ENCODE results near the gene HAUS1.
A peak's percentile ranks its signal among the peaks of the same experiment; 100 is the strongest.
"Not testable (repeated sequence)": the region's sequence is repeated elsewhere in the genome, so short reads cannot be mapped to it uniquely, and the experiment has no call there.

Gene HAUS1

GRCh38 chr18:46163941-46164499 is 59.8 kb downstream of the HAUS1 start:
- H3K27me3 ChIP-seq (ENCODE audit: control insufficient read depth in 2 of 2, insufficient read depth in 2 of 2, low read length in 2 of 2) = no peaks in the 10 kb centered on the region
- no peaks in the 10 kb centered on the region for H3K9me3 ChIP-seq (ENCODE audit: control insufficient read depth in 2 of 2, low read length in 2 of 2)
- H3K4me1 ChIP-seq (ENCODE audit: control insufficient read depth in 2 of 2, insufficient read depth in 2 of 2, low read length in 2 of 2) = peaks cover 0 to 6% of the 10 kb centered on the region in 2 donors
- no peak overlapping the region for H3K27ac ChIP-seq (ENCODE audit: low read depth in 2 of 2, low read length in 2 of 2)
- H3K9ac ChIP-seq (ENCODE audit: low read depth in 1 of 2, low read length in 2 of 2) = no peak overlapping the region
- H3K4me3 ChIP-seq (ENCODE audit: low read length in 2 of 2) = no peak overlapping the region
- H3K36me3 ChIP-seq (ENCODE audit: control insufficient read depth in 2 of 2, insufficient read depth in 2 of 2, low read length in 2 of 2) = no peaks in the 10 kb centered on the region

GRCh38 chr18:46164502-46164901 is 60.3 kb downstream of the HAUS1 start:
- H3K4me1 ChIP-seq (ENCODE audit: control insufficient read depth in 2 of 2, insufficient read depth in 2 of 2, low read length in 2 of 2); H3K36me3 ChIP-seq (ENCODE audit: control insufficient read depth in 2 of 2, insufficient read depth in 2 of 2, low read length in 2 of 2); H3K27ac ChIP-seq (ENCODE audit: low read depth in 2 of 2, low read length in 2 of 2); H3K4me3 ChIP-seq (ENCODE audit: low read length in 2 of 2); H3K27me3 ChIP-seq (ENCODE audit: control insufficient read depth in 2 of 2, insufficient read depth in 2 of 2, low read length in 2 of 2); H3K9me3 ChIP-seq (ENCODE audit: control insufficient read depth in 2 of 2, low read length in 2 of 2); H3K9ac ChIP-seq (ENCODE audit: low read depth in 1 of 2, low read length in 2 of 2): not testable (repeated sequence)

- Histone ChIP-seq H3K9me3 (ENCODE audit: control insufficient read depth in 2 of 2, low read length in 2 of 2) (no peaks in the 10 kb centered on the region), H3K4me1 (ENCODE audit: control insufficient read depth in 2 of 2, insufficient read depth in 2 of 2, low read length in 2 of 2) (peaks cover 0 to 6% of the 10 kb centered on the region in 2 donors), H3K36me3 (ENCODE audit: control insufficient read depth in 2 of 2, insufficient read depth in 2 of 2, low read length in 2 of 2) (no peaks in the 10 kb centered on the region), H3K27me3 (ENCODE audit: control insufficient read depth in 2 of 2, insufficient read depth in 2 of 2, low read length in 2 of 2) (no peaks in the 10 kb centered on the region), H3K27ac (ENCODE audit: low read depth in 2 of 2, low read length in 2 of 2) (no peak overlapping the region), H3K4me3 (ENCODE audit: low read length in 2 of 2) (no peak overlapping the region), H3K9ac (ENCODE audit: low read depth in 1 of 2, low read length in 2 of 2) (no peak overlapping the region)
Measured at GRCh38 chr18:46164920-46165319, 60.7 kb downstream of the HAUS1 start.

DNA sequence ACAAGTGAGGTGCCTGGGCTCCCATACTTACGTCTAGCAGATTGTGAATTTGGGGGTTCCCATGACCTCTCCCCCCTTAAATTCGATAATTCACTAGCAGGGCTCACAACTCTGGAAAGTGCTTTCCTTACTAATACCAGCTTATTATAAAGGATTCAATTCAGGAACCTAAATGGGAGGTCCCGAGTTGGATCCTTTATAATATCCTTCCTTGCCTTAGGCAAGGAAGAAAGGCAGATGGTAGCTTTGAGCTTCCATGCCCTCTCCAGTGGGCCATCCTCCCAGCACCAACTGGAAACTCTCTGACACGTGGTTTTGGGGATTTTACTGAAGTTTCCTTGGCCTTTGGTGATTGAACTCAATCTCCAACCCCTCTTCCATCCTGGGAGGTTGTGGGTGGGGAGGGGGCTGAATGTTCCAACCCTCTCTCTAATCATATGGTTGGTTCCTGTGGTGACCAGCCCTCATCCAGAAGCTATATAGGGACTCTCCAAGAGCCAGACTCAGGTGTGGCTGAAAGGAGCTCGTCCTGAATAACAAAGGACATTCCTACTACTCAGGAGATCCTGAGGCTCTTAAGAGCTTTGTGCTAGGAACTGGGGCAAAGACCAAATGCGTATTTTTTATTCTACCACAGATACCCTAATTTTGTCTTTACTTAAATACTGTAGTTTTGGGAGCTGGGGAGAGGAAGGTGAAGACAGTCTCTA is 62.2 kb downstream of the HAUS1 start:
- Histone ChIP-seq H3K4me3 (ENCODE audit: low read length in 2 of 2) (no peak overlapping the region), H3K4me1 (ENCODE audit: control insufficient read depth in 2 of 2, insufficient read depth in 2 of 2, low read length in 2 of 2) (peaks cover 0 to 6% of the 10 kb centered on the region in 2 donors), H3K27ac (ENCODE audit: low read depth in 2 of 2, low read length in 2 of 2) (no peak overlapping the region), H3K9me3 (ENCODE audit: control insufficient read depth in 2 of 2, low read length in 2 of 2) (no peaks in the 10 kb centered on the region), H3K36me3 (ENCODE audit: control insufficient read depth in 2 of 2, insufficient read depth in 2 of 2, low read length in 2 of 2) (no peaks in the 10 kb centered on the region), H3K27me3 (ENCODE audit: control insufficient read depth in 2 of 2, insufficient read depth in 2 of 2, low read length in 2 of 2) (no peaks in the 10 kb centered on the region), H3K9ac (ENCODE audit: low read depth in 1 of 2, low read length in 2 of 2) (no peak overlapping the region)

GRCh38 chr18:46167971-46168370 is 63.8 kb downstream of the HAUS1 start:
- no peaks in the 10 kb centered on the region for H3K36me3 ChIP-seq (ENCODE audit: control insufficient read depth in 2 of 2, insufficient read depth in 2 of 2, low read length in 2 of 2)
- H3K27ac ChIP-seq (ENCODE audit: low read depth in 2 of 2, low read length in 2 of 2) = no peak overlapping the region
- peak overlapping the region; percentile 51 to 64 for H3K4me3 ChIP-seq (ENCODE audit: low read length in 2 of 2)
- peak overlapping the region in 1 of 2 donors; percentile 1 for H3K9ac ChIP-seq (ENCODE audit: low read depth in 1 of 2, low read length in 2 of 2)
- peaks cover 0 to 6% of the 10 kb centered on the region in 2 donors for H3K4me1 ChIP-seq (ENCODE audit: control insufficient read depth in 2 of 2, insufficient read depth in 2 of 2, low read length in 2 of 2)
- no peaks in the 10 kb centered on the region for H3K9me3 ChIP-seq (ENCODE audit: control insufficient read depth in 2 of 2, low read length in 2 of 2)
- no peaks in the 10 kb centered on the region for H3K27me3 ChIP-seq (ENCODE audit: control insufficient read depth in 2 of 2, insufficient read depth in 2 of 2, low read length in 2 of 2)

DNA sequence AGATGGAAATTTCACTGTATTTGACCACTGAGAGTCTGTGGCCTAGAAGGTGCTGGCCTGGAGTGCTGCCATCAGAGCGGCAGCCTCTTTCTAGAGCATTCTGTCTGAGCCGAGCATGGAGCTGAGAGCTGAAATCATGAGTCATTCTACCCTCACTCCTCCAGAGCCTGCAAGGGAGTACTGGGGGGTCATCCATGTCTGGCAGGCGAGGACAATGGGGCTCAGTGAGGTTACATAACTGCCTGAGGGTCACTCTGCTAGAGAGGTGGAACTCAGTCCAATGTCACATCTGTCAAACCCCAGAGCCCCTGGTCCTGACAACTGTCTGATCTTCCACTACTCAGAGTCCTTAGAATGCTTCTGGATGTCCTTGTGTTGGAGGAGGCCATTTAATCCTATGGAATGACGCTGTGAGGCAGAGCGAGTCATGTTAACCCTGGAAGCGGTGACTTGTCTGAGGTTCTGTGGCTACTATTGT is 65.3 kb downstream of the HAUS1 start:
- Histone ChIP-seq H3K36me3 (ENCODE audit: control insufficient read depth in 2 of 2, insufficient read depth in 2 of 2, low read length in 2 of 2) (no peaks in the 10 kb centered on the region), H3K27ac (ENCODE audit: low read depth in 2 of 2, low read length in 2 of 2) (no peak overlapping the region), H3K4me1 (ENCODE audit: control insufficient read depth in 2 of 2, insufficient read depth in 2 of 2, low read length in 2 of 2) (peaks cover 4 to 6% of the 10 kb centered on the region in 2 donors), H3K4me3 (ENCODE audit: low read length in 2 of 2) (no peak overlapping the region), H3K9ac (ENCODE audit: low read depth in 1 of 2, low read length in 2 of 2) (no peak overlapping the region), H3K9me3 (ENCODE audit: control insufficient read depth in 2 of 2, low read length in 2 of 2) (no peaks in the 10 kb centered on the region), H3K27me3 (ENCODE audit: control insufficient read depth in 2 of 2, insufficient read depth in 2 of 2, low read length in 2 of 2) (no peaks in the 10 kb centered on the region)

- no peak overlapping the region for H3K4me3 ChIP-seq (ENCODE audit: low read length in 2 of 2)
- no peaks in the 10 kb centered on the region for H3K36me3 ChIP-seq (ENCODE audit: control insufficient read depth in 2 of 2, insufficient read depth in 2 of 2, low read length in 2 of 2)
- no peak overlapping the region for H3K27ac ChIP-seq (ENCODE audit: low read depth in 2 of 2, low read length in 2 of 2)
- H3K9ac ChIP-seq (ENCODE audit: low read depth in 1 of 2, low read length in 2 of 2) = no peak overlapping the region
- H3K4me1 ChIP-seq (ENCODE audit: control insufficient read depth in 2 of 2, insufficient read depth in 2 of 2, low read length in 2 of 2) = peaks cover 11% of the 10 kb centered on the region in 2 donors
- H3K27me3 ChIP-seq (ENCODE audit: control insufficient read depth in 2 of 2, insufficient read depth in 2 of 2, low read length in 2 of 2) = no peaks in the 10 kb centered on the region
- no peaks in the 10 kb centered on the region for H3K9me3 ChIP-seq (ENCODE audit: control insufficient read depth in 2 of 2, low read length in 2 of 2)
Measured at GRCh38 chr18:46171331-46171730, 67.1 kb downstream of the HAUS1 start.

GRCh38 chr18:46173393-46174341 is 69.5 kb downstream of the HAUS1 start:
- H3K4me1 ChIP-seq (ENCODE audit: control insufficient read depth in 2 of 2, insufficient read depth in 2 of 2, low read length in 2 of 2) = peaks cover 5 to 11% of the 10 kb centered on the region in 2 donors
- no peaks in the 10 kb centered on the region for H3K27me3 ChIP-seq (ENCODE audit: control insufficient read depth in 2 of 2, insufficient read depth in 2 of 2, low read length in 2 of 2)
- H3K9me3 ChIP-seq (ENCODE audit: control insufficient read depth in 2 of 2, low read length in 2 of 2) = no peaks in the 10 kb centered on the region
- peak overlapping the region; percentile 76 to 98 for H3K9ac ChIP-seq (ENCODE audit: low read depth in 1 of 2, low read length in 2 of 2)
- H3K27ac ChIP-seq (ENCODE audit: low read depth in 2 of 2, low read length in 2 of 2) = peak overlapping the region; percentile 87 to 88
- peak overlapping the region; percentile 80 to 96 for H3K4me3 ChIP-seq (ENCODE audit: low read length in 2 of 2)
- no peaks in the 10 kb centered on the region for H3K36me3 ChIP-seq (ENCODE audit: control insufficient read depth in 2 of 2, insufficient read depth in 2 of 2, low read length in 2 of 2)

DNA sequence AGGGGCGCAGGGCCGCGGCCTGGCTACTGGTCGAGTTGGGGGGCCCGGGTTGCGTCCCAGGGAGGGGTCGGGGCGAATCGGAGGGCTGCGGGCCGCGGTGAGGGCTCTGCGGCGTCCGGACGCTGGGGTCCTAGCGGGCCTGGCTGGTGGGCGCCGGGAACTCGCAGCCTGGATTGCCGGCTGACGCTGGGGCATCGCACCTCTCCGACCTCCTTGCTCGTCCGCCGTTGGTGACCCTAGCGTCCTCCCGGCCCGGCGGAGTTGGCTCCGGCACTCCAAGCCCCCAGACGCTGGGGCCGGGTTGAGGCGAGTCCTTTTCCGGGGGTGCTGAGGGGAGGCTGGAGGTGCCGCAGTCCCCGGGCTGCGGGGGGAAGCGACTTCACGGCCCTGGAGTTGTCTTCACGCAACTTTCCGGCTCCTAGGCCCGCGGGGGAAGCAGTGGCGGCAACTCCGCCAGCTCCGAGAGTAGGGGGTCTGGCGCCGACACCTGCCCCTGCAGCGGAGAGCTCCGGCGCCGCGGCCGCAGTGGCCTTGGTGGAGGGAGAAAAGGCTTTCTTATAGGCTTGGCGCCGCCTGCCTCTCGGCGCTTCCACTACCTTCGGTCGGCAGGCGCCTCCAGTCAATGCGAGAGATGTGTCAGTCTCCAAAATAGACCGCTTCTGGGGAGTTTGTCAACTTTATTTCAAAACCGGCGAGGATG is 70.3 kb downstream of the HAUS1 start:
- H3K27me3 ChIP-seq (ENCODE audit: control insufficient read depth in 2 of 2, insufficient read depth in 2 of 2, low read length in 2 of 2) = no peaks in the 10 kb centered on the region
- no peaks in the 10 kb centered on the region for H3K9me3 ChIP-seq (ENCODE audit: control insufficient read depth in 2 of 2, low read length in 2 of 2)
- H3K9ac ChIP-seq (ENCODE audit: low read depth in 1 of 2, low read length in 2 of 2) = peak overlapping the region; percentile 76 to 81
- peak overlapping the region; percentile 80 to 96 for H3K4me3 ChIP-seq (ENCODE audit: low read length in 2 of 2)
- peak overlapping the region; percentile 87 to 88 for H3K27ac ChIP-seq (ENCODE audit: low read depth in 2 of 2, low read length in 2 of 2)
- no peaks in the 10 kb centered on the region for H3K36me3 ChIP-seq (ENCODE audit: control insufficient read depth in 2 of 2, insufficient read depth in 2 of 2, low read length in 2 of 2)
- H3K4me1 ChIP-seq (ENCODE audit: control insufficient read depth in 2 of 2, insufficient read depth in 2 of 2, low read length in 2 of 2) = peaks cover 5 to 11% of the 10 kb centered on the region in 2 donors
